WTC11 (cell line): Measurements from ENCODE around the gene STAP2. TPM values are rescaled to one million over a fixed set of nuclear protein-coding genes. Genes with fewer than 3 reads are reported as not detected.
"Not testable (repeated sequence)": the region's sequence is repeated elsewhere in the genome, so short reads cannot be mapped to it uniquely, and the experiment has no call there.

Source experiments
- ATAC-seq: fragments of 200-7000 bp; cut with Tn5 transposase; 2 replicates; pipeline ENCODE4 v1.10.0; 2021; ENCODE audit warnings: mild to moderate bottlenecking, moderate library complexity
- CTCF ChIA-PET: fragments of 300-600 bp; sonication (Branson Sonifier 250); formaldehyde crosslinking; loops from one replicate; lab custom pipeline; 2021; ENCODE audit warnings: antibody characterized with exemption; lab: Charles Lee
- POLR2A ChIA-PET: fragments of 350-600 bp; sonication (Branson Sonifier 250); formaldehyde crosslinking; loops from one replicate; lab custom pipeline; 2021; ENCODE audit warnings: antibody characterized with exemption; lab: Charles Lee
- DNase-seq: peaks from one replicate; pipeline ENCODE4 v3.0.0; 2021; ENCODE audit warnings: low spot score
- H3K27ac Mint-ChIP-seq: 2 replicates; pipeline ENCODE4 v1.8.0; 2021; ENCODE audit warnings: mixed read lengths
- H3K27me3 Mint-ChIP-seq: 2 replicates; pipeline ENCODE4 v1.8.0; 2021; ENCODE audit warnings: low read depth, mild to moderate bottlenecking, moderate library complexity, mixed read lengths
- H3K36me3 Mint-ChIP-seq: 2 replicates; pipeline ENCODE4 v1.8.0; 2021; ENCODE audit warnings: mixed read lengths
- H3K4me1 Mint-ChIP-seq: 2 replicates; pipeline ENCODE4 v1.8.0; 2022; ENCODE audit warnings: mixed read lengths
- H3K4me3 Mint-ChIP-seq: 2 replicates; pipeline ENCODE4 v1.8.0; 2021; ENCODE audit warnings: mild to moderate bottlenecking, moderate library complexity, mixed read lengths
- H3K9me3 Mint-ChIP-seq: 2 replicates; pipeline ENCODE4 v1.8.0; 2021; ENCODE audit warnings: mixed read lengths
- ATF6 ChIP-seq: sonication (generic); formaldehyde crosslinking; IDR thresholded peaks from 2 replicates; pipeline ENCODE4 v1.8.1; 2023; ENCODE audit warnings: mild to moderate bottlenecking, missing genetic modification reagents
- E2F5 ChIP-seq: sonication (generic); formaldehyde crosslinking; IDR thresholded peaks from 2 replicates; pipeline ENCODE4 v1.8.1; 2022; ENCODE audit warnings: mild to moderate bottlenecking, moderate library complexity, missing genetic modification reagents
- EMX1 ChIP-seq: fragments of 250-450 bp; sonication (Bioruptor Pico); IDR thresholded peaks from 2 replicates; pipeline ENCODE4 v1.8.0; 2021; ENCODE audit warnings: mild to moderate bottlenecking
- ETV6 ChIP-seq: sonication (generic); formaldehyde crosslinking; IDR thresholded peaks from 2 replicates; pipeline ENCODE4 v1.8.1; 2022; ENCODE audit warnings: mild to moderate bottlenecking, missing genetic modification reagents
- FOXP1 ChIP-seq: sonication (generic); formaldehyde crosslinking; IDR thresholded peaks from 2 replicates; pipeline ENCODE4 v1.8.0; 2022; ENCODE audit warnings: missing genetic modification reagents, mild to moderate bottlenecking, moderate library complexity, borderline replicate concordance
- FOXP4 ChIP-seq: sonication (generic); formaldehyde crosslinking; IDR thresholded peaks from 2 replicates; pipeline ENCODE4 v1.8.0; 2022; ENCODE audit warnings: mild to moderate bottlenecking, missing genetic modification reagents
- JUN ChIP-seq: sonication (generic); formaldehyde crosslinking; IDR thresholded peaks from 2 replicates; pipeline ENCODE4 v1.8.0; 2023; ENCODE audit warnings: mild to moderate bottlenecking, missing genetic modification reagents
- NFE2L1 ChIP-seq: sonication (generic); formaldehyde crosslinking; IDR thresholded peaks from 2 replicates; pipeline ENCODE4 v1.8.1; 2023; ENCODE audit warnings: missing genetic modification reagents
- NR3C1 ChIP-seq: sonication (generic); formaldehyde crosslinking; conservative IDR thresholded peaks from 2 replicates; pipeline ENCODE4 v1.8.1; 2023; ENCODE audit warnings: low read depth, mild to moderate bottlenecking, missing genetic modification reagents
- OVOL2 ChIP-seq: fragments of 250-450 bp; sonication (Bioruptor Pico); IDR thresholded peaks from 2 replicates; pipeline ENCODE4 v1.9.0; 2021; ENCODE audit warnings: mild to moderate bottlenecking, borderline replicate concordance
- SMAD4 ChIP-seq: sonication (generic); formaldehyde crosslinking; IDR thresholded peaks from 2 replicates; pipeline ENCODE4 v1.8.0; 2022; ENCODE audit warnings: mild to moderate bottlenecking, missing genetic modification reagents
- SP1 ChIP-seq: sonication (generic); formaldehyde crosslinking; conservative IDR thresholded peaks from 2 replicates; pipeline ENCODE4 v1.8.1; 2022; ENCODE audit warnings: missing genetic modification reagents
- ZNF121 ChIP-seq: sonication (generic); formaldehyde crosslinking; IDR thresholded peaks from 2 replicates; pipeline ENCODE4 v1.8.0; 2023; ENCODE audit warnings: missing genetic modification reagents
- ZNF425 ChIP-seq: fragments of 250-450 bp; sonication (Bioruptor Pico); conservative IDR thresholded peaks from 2 replicates; pipeline ENCODE4 v1.9.0; 2021; ENCODE audit warnings: mild to moderate bottlenecking
- total RNA-seq: library from RNA; stranded (reverse); gene quantifications from 3 replicates; pipeline ENCODE4 v1.2.3, GENCODE V29; 2021
- TF ChIP-seq, protein P1 (sequence below): fragments of 250-450 bp; sonication (Bioruptor Pico); IDR thresholded peaks from 2 replicates; pipeline ENCODE4 v1.8.0; 2021; ENCODE audit warnings: mild to moderate bottlenecking
- TF ChIP-seq, protein P2 (sequence below): sonication (generic); formaldehyde crosslinking; IDR thresholded peaks from 2 replicates; pipeline ENCODE4 v1.8.0; 2022; ENCODE audit warnings: missing genetic modification reagents
- TF ChIP-seq, protein P3 (sequence below): sonication (generic); formaldehyde crosslinking; IDR thresholded peaks from 2 replicates; pipeline ENCODE4 v1.8.1; 2022; ENCODE audit warnings: low read depth, mild to moderate bottlenecking, moderate library complexity, missing genetic modification reagents, borderline replicate concordance

Gene STAP2
- total RNA-seq, 1 experiment from 2014 or later = 18.2 TPM

DNA sequence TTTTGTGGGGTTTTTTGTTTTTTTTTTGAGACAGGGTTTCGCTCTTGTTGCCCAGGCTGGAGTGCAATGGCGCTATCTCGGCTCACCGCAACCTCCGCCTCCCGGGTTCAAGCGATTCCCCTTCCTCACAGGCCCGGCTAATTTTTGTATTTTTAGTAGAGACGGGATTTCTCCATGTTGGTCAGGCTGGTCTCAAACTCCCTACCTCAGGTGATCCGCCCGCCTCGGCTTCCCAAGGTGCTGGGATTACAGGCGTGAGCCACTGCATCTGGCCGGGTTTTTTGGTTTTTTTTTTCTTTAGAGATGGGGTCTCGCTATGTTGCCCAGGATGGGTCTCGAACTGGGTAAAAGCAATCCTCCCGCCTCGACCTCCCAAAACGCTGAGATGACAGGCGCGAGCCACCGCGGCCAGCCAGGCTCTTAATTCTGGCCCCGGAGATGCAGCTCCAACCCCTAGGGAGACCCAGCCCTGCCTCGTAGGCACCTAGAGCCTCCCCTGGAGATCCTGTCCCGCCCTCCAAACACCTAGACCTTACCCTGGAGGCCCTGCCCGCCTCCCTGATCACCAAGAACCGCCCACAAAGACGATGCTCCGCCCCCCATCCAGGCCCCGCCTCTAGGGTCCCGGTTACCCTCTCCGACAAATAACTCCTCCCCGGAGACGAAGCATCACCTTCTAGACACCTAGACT, 9.5 kb downstream of the STAP2 start:
- POLR2A ChIA-PET, H3K27ac Mint-ChIP-seq: not testable (repeated sequence)
- peak overlapping the region; percentile 73 for H3K4me3 Mint-ChIP-seq

GRCh38 chr19:4328243-4328990, 10.2 kb downstream of the STAP2 start:
- H3K4me3 Mint-ChIP-seq = peak overlapping the region; percentile 76
- ChIA-PET CTCF (interaction anchor here (0.6 to 1.4 kb wide), 11 partner anchors 11 to 341 kb away, joined by 3 to 35 read pairs (median 3); partner anchors contain the start of genes FSD1, MPND, SH3GL1 and SHD), POLR2A (interaction anchor here (0.5 to 1.3 kb wide), 3 partner anchors 10 to 259 kb away, joined by 3 to 17 read pairs (median 4); partner anchors contain the start of genes MPND and STAP2)
- DNase-seq (peak; percentile 98), ATAC-seq (peak; percentile 68)
- H3K27ac Mint-ChIP-seq = no peak overlapping the region
- H3K4me1 Mint-ChIP-seq = peaks cover 12% of the 10 kb centered on the region
- H3K9me3 Mint-ChIP-seq = no peaks in the 10 kb centered on the region
- 0 out of 2 replicates have a peak, but pooled peaks cover 3% of the 10 kb centered on the region for H3K36me3 Mint-ChIP-seq
- H3K27me3 Mint-ChIP-seq = peaks cover 3% of the 10 kb centered on the region
- TF ChIP-seq E2F5 (CRISPR knock-in tag) = no peak
- TF ChIP-seq NFE2L1 (CRISPR knock-in tag) = peak; percentile 27; the same call in 1 of the 2 replicates
- TF ChIP-seq, protein P1, sequence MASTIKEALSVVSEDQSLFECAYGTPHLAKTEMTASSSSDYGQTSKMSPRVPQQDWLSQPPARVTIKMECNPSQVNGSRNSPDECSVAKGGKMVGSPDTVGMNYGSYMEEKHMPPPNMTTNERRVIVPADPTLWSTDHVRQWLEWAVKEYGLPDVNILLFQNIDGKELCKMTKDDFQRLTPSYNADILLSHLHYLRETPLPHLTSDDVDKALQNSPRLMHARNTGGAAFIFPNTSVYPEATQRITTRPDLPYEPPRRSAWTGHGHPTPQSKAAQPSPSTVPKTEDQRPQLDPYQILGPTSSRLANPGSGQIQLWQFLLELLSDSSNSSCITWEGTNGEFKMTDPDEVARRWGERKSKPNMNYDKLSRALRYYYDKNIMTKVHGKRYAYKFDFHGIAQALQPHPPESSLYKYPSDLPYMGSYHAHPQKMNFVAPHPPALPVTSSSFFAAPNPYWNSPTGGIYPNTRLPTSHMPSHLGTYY (CRISPR knock-in tag) = no peak
- no peak for TF ChIP-seq OVOL2
- 0 out of 2 replicates have a peak, but pooled peaks have one; percentile 46 for TF ChIP-seq JUN
- no peak for TF ChIP-seq ATF6
- 0 out of 2 replicates have a peak, but pooled peaks have one; percentile 48 for TF ChIP-seq FOXP4 (CRISPR knock-in tag)
- peak; percentile 100 for TF ChIP-seq SP1 (CRISPR knock-in tag)
- TF ChIP-seq, protein P2, sequence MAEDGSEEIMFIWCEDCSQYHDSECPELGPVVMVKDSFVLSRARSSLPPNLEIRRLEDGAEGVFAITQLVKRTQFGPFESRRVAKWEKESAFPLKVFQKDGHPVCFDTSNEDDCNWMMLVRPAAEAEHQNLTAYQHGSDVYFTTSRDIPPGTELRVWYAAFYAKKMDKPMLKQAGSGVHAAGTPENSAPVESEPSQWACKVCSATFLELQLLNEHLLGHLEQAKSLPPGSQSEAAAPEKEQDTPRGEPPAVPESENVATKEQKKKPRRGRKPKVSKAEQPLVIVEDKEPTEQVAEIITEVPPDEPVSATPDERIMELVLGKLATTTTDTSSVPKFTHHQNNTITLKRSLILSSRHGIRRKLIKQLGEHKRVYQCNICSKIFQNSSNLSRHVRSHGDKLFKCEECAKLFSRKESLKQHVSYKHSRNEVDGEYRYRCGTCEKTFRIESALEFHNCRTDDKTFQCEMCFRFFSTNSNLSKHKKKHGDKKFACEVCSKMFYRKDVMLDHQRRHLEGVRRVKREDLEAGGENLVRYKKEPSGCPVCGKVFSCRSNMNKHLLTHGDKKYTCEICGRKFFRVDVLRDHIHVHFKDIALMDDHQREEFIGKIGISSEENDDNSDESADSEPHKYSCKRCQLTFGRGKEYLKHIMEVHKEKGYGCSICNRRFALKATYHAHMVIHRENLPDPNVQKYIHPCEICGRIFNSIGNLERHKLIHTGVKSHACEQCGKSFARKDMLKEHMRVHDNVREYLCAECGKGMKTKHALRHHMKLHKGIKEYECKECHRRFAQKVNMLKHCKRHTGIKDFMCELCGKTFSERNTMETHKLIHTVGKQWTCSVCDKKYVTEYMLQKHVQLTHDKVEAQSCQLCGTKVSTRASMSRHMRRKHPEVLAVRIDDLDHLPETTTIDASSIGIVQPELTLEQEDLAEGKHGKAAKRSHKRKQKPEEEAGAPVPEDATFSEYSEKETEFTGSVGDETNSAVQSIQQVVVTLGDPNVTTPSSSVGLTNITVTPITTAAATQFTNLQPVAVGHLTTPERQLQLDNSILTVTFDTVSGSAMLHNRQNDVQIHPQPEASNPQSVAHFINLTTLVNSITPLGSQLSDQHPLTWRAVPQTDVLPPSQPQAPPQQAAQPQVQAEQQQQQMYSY = peak; percentile 89
- TF ChIP-seq, protein P3, sequence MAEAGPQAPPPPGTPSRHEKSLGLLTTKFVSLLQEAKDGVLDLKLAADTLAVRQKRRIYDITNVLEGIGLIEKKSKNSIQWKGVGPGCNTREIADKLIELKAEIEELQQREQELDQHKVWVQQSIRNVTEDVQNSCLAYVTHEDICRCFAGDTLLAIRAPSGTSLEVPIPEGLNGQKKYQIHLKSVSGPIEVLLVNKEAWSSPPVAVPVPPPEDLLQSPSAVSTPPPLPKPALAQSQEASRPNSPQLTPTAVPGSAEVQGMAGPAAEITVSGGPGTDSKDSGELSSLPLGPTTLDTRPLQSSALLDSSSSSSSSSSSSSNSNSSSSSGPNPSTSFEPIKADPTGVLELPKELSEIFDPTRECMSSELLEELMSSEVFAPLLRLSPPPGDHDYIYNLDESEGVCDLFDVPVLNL = no peak
- TF ChIP-seq ZNF425 = no peak
- TF ChIP-seq FOXP1 (CRISPR knock-in tag) = peak; percentile 54; the same call in 1 of the 2 replicates
- TF ChIP-seq NR3C1 (CRISPR knock-in tag) = no peak
- 0 out of 2 replicates have a peak, but pooled peaks have one; percentile 56 for TF ChIP-seq ETV6
- 0 out of 2 replicates have a peak, but pooled peaks have one; percentile 7 for TF ChIP-seq ZNF121 (CRISPR knock-in tag)
- TF ChIP-seq EMX1 (CRISPR knock-in tag) = no peak
- TF ChIP-seq SMAD4 (CRISPR knock-in tag) = no peak

More for the DNA sequence above, 9.5 kb downstream of the STAP2 start:
- DNase-seq (peak; percentile 90), ATAC-seq (peak; percentile 3)
- peak; percentile 90 for TF ChIP-seq ZNF121 (CRISPR knock-in tag)
- H3K9me3 Mint-ChIP-seq, H3K36me3 Mint-ChIP-seq, H3K27me3 Mint-ChIP-seq: not testable (repeated sequence)
- H3K4me1 Mint-ChIP-seq = peaks cover 12% of the 10 kb centered on the region
- CTCF ChIA-PET = interaction anchor here (0.6 to 1.4 kb wide), 2 partner anchors 62 to 342 kb away, joined by 8 to 35 read pairs; no protein-coding TSS in a partner anchor
